ENCODE data around the gene BBS4.

Gene BBS4

DNA sequence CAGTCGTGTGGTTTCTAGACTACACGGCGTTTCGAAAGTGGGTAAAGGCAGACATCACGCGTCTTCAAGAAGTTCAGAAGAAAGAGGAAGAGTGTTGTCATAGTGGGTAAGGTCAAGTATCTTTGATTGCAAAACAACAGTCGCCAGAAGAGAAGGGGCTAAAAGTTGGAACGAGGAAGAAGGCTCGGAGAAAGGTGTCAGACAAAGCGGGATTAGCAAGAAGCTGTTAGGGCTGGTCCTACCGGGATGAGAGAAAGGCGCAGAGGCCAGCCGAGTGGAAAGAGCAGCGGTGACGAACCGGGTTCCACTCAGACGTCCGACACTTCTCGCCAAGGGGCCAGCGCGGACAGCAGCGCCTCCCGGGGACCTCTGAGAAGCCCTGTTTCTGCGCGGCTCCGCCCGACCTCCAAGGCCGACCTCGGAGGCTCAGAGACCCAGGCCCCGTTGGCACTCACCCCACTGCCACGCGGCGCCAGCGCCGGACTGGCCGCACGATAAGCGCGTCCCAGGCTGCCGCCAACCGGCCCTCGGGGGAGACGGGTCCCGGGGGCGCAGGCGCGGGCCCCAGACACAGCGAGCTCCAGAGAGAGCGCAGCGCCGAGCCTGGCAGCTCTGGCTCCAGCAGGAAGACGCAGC lies 97.1 kb downstream of the BBS4 start:
- ChIA-PET CTCF (interaction anchor here (0.8 to 1.6 kb wide), 6 partner anchors 32 to 853 kb away, joined by 3 to 4 read pairs (median 3); no protein-coding TSS in a partner anchor), POLR2A (interaction anchor here (0.5 to 1.2 kb wide), 4 partner anchors 10 to 178 kb away, joined by 3 to 4 read pairs (median 4); partner anchors contain the start of genes BBS4 and HIGD2B)
- H3K9me3 ChIP-seq (ENCODE audit: control insufficient read depth, insufficient read depth, low read depth, low read length) = no peaks in the 10 kb centered on the region
- peak overlapping the region; percentile 58 for H3K4me3 ChIP-seq (ENCODE audit: low read depth, low read length)
- TF ChIP-seq ZNF140 (tag by site-specific recombination; IDR thresholded peaks at IDR 0.05) = no peak
- TF ChIP-seq ZNF768 (tag by site-specific recombination; IDR thresholded peaks at IDR 0.05) = peak; percentile 2; the same call in 1 of the 2 replicates
- TF ChIP-seq, protein P1, sequence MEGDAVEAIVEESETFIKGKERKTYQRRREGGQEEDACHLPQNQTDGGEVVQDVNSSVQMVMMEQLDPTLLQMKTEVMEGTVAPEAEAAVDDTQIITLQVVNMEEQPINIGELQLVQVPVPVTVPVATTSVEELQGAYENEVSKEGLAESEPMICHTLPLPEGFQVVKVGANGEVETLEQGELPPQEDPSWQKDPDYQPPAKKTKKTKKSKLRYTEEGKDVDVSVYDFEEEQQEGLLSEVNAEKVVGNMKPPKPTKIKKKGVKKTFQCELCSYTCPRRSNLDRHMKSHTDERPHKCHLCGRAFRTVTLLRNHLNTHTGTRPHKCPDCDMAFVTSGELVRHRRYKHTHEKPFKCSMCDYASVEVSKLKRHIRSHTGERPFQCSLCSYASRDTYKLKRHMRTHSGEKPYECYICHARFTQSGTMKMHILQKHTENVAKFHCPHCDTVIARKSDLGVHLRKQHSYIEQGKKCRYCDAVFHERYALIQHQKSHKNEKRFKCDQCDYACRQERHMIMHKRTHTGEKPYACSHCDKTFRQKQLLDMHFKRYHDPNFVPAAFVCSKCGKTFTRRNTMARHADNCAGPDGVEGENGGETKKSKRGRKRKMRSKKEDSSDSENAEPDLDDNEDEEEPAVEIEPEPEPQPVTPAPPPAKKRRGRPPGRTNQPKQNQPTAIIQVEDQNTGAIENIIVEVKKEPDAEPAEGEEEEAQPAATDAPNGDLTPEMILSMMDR (tag by site-specific recombination; IDR thresholded peaks at IDR 0.05) = peak; percentile 93
- no peak for TF ChIP-seq ZIC2 (tag by site-specific recombination; IDR thresholded peaks at IDR 0.05)
- peak; percentile 70; the same call in 1 of the 2 replicates for TF ChIP-seq PRDM1 (tag by site-specific recombination; IDR thresholded peaks at IDR 0.05)
- TF ChIP-seq ZNF664 (tag by site-specific recombination; IDR thresholded peaks at IDR 0.05) = no peak
- no peak for TF ChIP-seq ZNF146 (tag by site-specific recombination; IDR thresholded peaks at IDR 0.05)
- H3K36me3 ChIP-seq (ENCODE audit: control insufficient read depth in 2 of 2, insufficient read depth in 1 of 2, low read length in 2 of 2) = peaks cover 4 to 26% of the 10 kb centered on the region in 2 experiments; a peak in 2 of 3 replicates
- H3K4me1 ChIP-seq (ENCODE audit: control insufficient read depth, insufficient read depth, low read length) = no peaks in the 10 kb centered on the region
- H3K27ac ChIP-seq (ENCODE audit: extremely low read depth, low read depth, low read length) = peak overlapping the region; percentile 67

DNA sequence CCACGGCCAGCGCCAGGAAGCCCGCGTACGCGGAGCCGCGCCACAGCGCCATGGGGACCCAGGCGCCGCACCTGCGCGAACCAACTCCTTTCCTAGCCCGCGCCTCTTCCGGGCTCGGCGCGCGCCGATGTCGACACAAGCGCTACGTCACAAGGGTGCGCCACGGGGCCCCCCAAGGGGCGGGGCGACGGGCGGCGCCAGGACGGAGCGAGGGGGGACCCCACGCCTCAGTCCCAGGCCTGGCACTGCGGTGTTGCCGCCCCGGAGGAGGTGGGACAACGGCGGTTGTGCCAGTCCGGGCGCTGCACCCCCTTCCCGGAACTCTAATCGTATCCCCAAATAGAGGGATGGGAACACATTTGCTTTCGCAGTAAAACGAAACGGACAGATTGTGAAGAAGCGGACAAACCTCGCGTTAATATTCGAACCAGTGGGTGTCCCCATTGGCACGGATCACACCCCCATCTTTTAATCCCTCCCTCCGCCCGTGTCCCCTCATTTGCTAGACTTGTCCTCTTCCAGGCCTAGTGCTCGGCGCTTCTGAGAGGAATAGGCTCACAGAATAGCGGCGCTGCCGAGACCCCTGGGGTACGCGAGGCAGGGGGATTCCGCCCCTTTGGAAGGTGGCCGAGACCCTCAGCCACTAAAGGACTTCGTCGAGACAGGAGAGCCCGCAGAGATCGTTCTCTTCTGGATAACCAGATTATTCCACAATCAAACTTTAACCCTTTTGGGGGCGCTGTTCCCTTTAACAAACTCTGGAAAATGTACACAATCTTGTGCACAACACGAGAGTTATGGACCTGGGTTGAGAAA lies 97.8 kb downstream of the BBS4 start, which contains the start of gene ADPGK:
Gene ADPGK (minus strand): TSS at position 119 of the 816 bp plus-strand sequence. CDS start 67 bp downstream, at position 52.
- Histone ChIP-seq H3K4me1 (ENCODE audit: control insufficient read depth, insufficient read depth, low read length) (no peaks in the 10 kb centered on the region), H3K27ac (ENCODE audit: extremely low read depth, low read depth, low read length) (peak within 1 kb of the TSS; percentile 67), H3K9me3 (ENCODE audit: control insufficient read depth, insufficient read depth, low read depth, low read length) (no peaks in the 10 kb centered on the region), H3K36me3 (ENCODE audit: control insufficient read depth in 2 of 2, insufficient read depth in 1 of 2, low read length in 2 of 2) (peaks cover 4 to 20% of the 10 kb centered on the region in 2 experiments; a peak in 1 of 3 replicates), H3K4me3 (ENCODE audit: low read depth, low read length) (peak within 1 kb of the TSS; percentile 58)
- POLR2A ChIA-PET = interaction anchor here (0.5 kb wide), 1 partner anchor 177 kb away, joined by 4 read pairs; no protein-coding TSS in a partner anchor
- CTCF ChIA-PET = interaction anchor here (0.6 to 3.4 kb wide), 14 partner anchors 11 to 457 kb away, joined by 3 to 18 read pairs (median 4); no protein-coding TSS in a partner anchor
- TF ChIP-seq, protein P2, sequence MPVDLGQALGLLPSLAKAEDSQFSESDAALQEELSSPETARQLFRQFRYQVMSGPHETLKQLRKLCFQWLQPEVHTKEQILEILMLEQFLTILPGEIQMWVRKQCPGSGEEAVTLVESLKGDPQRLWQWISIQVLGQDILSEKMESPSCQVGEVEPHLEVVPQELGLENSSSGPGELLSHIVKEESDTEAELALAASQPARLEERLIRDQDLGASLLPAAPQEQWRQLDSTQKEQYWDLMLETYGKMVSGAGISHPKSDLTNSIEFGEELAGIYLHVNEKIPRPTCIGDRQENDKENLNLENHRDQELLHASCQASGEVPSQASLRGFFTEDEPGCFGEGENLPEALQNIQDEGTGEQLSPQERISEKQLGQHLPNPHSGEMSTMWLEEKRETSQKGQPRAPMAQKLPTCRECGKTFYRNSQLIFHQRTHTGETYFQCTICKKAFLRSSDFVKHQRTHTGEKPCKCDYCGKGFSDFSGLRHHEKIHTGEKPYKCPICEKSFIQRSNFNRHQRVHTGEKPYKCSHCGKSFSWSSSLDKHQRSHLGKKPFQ (tag by site-specific recombination; IDR thresholded peaks at IDR 0.05) = peak; percentile 84
- TF ChIP-seq SALL2 (tag by site-specific recombination; IDR thresholded peaks at IDR 0.05; ENCODE audit: borderline replicate concordance) (no peak), SCRT1 (tag by site-specific recombination; IDR thresholded peaks at IDR 0.05; ENCODE audit: borderline replicate concordance) (no peak), ZBTB48 (tag by site-specific recombination; IDR thresholded peaks at IDR 0.05) (peak; percentile 85), GLIS1 (tag by site-specific recombination; IDR thresholded peaks at IDR 0.05) (peak; percentile 83), ZNF658 (tag by site-specific recombination; IDR thresholded peaks at IDR 0.05) (no peak), MZF1 (tag by site-specific recombination; IDR thresholded peaks at IDR 0.05; ENCODE audit: borderline replicate concordance) (peak; percentile 86), ZNF155 (tag by site-specific recombination; IDR thresholded peaks at IDR 0.05) (no peak), ZNF311 (tag by site-specific recombination; IDR thresholded peaks at IDR 0.05; ENCODE audit: borderline replicate concordance) (no peak), EGR2 (tag by site-specific recombination; IDR thresholded peaks at IDR 0.05; ENCODE audit: low read depth) (peak; percentile 56), ZNF354C (tag by site-specific recombination; IDR thresholded peaks at IDR 0.05; ENCODE audit: borderline replicate concordance, low read depth) (no peak), ZSCAN16 (tag by site-specific recombination; IDR thresholded peaks at IDR 0.05) (peak; percentile 33; the same call in 1 of the 2 replicates), ZNF214 (tag by site-specific recombination; IDR thresholded peaks at IDR 0.05; ENCODE audit: borderline replicate concordance) (no peak), IKZF3 (tag by site-specific recombination; IDR thresholded peaks at IDR 0.05) (peak; percentile 86), RBAK (tag by site-specific recombination; IDR thresholded peaks at IDR 0.05) (peak; percentile 61; the same call in 1 of the 2 replicates)
- TF ChIP-seq, protein P3, sequence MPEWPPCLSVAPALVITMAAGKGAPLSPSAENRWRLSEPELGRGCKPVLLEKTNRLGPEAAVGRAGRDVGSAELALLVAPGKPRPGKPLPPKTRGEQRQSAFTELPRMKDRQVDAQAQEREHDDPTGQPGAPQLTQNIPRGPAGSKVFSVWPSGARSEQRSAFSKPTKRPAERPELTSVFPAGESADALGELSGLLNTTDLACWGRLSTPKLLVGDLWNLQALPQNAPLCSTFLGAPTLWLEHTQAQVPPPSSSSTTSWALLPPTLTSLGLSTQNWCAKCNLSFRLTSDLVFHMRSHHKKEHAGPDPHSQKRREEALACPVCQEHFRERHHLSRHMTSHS (tag by site-specific recombination; IDR thresholded peaks at IDR 0.05) = 0 out of 2 replicates have a peak, but pooled peaks have one; percentile 25
- TF ChIP-seq, protein P1 (tag by site-specific recombination; IDR thresholded peaks at IDR 0.05) = peak; percentile 68
- TF ChIP-seq, protein P4, sequence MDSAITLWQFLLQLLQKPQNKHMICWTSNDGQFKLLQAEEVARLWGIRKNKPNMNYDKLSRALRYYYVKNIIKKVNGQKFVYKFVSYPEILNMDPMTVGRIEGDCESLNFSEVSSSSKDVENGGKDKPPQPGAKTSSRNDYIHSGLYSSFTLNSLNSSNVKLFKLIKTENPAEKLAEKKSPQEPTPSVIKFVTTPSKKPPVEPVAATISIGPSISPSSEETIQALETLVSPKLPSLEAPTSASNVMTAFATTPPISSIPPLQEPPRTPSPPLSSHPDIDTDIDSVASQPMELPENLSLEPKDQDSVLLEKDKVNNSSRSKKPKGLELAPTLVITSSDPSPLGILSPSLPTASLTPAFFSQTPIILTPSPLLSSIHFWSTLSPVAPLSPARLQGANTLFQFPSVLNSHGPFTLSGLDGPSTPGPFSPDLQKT (IDR thresholded peaks at IDR 0.05; ENCODE audit: borderline replicate concordance, low read depth, low read length) = no peak
